NCI-H2196 (cell line): ENCODE results near the gene NOXO1.
"Not testable (repeated sequence)": the region's sequence is repeated elsewhere in the genome, so short reads cannot be mapped to it uniquely, and the experiment has no call there.

Experiments
- DNase-seq: peaks from one replicate; lab custom pipeline; 2025; ENCODE audit not compliant: unreplicated experiment; lab: John Stamatoyannopoulos, UW

Gene NOXO1

DNA sequence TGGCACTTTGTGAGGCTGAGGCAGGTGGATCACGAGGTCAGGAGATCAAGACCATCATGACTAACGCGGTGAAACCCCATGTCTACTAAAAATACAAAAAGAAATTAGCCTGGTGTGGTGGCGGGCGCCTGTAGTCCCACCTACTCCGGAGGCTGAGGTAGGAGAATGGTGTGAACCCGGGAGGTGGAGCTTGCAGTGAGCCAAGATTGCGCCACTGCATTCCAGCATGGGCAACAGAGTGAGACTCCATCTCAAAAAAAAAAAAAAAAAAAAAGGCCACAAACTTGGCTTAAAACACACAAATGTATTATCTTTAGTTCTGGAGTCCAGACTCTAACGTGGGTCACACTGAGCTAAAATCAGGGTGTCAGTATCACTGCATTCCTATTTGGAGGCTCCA lies 30.5 kb upstream of the NOXO1 start:
- not testable (repeated sequence) for DNase-seq

DNA sequence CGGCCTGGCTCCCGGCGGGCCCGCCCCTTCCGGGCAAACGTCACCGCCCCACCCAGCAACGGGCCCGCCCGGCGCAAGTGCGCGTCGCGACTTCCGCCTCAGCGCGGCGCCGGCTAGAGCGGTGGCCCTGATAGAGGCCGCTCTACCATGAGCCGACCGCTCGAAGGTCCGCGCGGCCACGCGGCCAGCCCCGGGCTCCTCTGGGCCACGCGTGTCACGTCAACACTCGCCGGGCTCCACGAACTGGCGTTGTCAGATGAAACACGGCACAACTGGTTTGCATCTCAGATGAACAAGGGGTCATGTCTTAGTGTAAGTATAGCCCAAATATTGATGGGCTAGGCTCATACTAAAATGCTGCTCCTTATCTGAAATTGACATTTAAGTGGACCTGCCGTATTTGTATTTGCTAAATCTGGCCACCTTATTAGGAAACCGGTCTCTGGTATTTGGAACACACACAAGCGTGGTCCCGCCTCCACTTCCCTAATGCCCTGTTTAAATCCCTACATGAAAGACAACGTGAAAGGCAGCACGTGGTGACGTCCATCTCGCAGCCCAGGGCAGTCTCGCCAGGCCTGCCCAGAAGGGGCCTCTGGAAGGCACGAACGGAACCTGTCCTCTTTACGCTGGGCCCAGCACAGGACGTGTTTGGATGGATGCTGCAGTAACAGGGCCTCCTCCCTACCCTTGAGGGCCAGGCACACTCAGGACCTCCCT lies 28.7 kb upstream of the NOXO1 start, which contains the start of gene ZNF598:
Gene ZNF598, minus strand, starts transcription at position 31 of the 720 bp plus-strand sequence.
- peak; percentile 87 for DNase-seq

DNA sequence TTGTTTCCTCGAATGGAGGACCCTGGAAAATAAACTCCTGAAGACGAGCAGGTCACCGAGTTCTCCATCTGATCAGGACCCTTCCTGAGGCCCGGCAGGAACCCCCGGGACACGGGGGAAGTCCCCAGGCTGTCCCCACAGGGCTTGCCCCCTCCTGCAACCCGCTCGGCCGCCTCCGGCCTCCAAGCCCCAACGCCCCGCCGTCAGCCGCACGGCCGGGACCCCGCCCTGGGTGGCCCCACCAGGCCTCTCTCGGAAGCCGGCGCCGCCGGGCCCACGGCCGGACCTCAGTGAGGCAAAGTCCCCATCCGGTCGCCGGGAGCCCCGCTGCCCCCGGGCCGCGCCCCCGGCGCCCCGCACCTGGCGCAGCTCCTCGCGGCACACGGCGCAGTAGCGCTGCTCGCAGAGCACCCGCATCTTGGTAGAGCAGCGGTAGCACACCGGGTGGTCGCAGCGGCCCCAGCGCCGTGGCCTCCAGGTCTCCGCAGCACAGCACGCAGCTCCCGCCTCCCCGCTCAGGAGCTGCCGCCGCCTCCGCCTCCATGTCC lies 28.0 kb upstream of the NOXO1 start:
- no peak for DNase-seq

DNA sequence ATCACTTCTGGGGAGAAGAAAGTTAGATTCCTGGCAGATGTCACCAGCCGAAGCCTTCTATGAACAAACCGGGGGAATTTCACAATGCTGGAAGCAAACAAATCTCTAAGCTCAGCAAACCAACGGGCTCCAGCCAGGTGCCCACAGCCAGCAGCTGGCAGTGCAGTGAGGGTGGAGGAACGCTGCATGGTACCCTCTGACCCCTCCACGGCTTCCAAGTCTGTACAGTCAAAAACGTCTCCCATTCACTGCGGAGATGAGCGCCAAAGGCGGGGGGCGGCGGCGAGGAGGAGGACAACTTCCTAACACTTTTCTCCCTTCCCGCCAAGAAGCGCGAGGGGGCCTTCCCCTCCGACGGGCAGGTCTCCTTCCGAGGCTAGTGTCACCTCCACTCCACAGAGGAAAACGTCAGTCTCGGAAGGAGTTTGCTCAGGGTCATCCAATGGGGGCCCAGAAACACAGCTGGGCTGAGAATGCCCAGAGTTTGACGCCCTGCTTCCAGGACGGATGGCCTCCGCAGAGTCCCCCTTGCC lies 27.4 kb upstream of the NOXO1 start:
- DNase-seq, result no peak

DNA sequence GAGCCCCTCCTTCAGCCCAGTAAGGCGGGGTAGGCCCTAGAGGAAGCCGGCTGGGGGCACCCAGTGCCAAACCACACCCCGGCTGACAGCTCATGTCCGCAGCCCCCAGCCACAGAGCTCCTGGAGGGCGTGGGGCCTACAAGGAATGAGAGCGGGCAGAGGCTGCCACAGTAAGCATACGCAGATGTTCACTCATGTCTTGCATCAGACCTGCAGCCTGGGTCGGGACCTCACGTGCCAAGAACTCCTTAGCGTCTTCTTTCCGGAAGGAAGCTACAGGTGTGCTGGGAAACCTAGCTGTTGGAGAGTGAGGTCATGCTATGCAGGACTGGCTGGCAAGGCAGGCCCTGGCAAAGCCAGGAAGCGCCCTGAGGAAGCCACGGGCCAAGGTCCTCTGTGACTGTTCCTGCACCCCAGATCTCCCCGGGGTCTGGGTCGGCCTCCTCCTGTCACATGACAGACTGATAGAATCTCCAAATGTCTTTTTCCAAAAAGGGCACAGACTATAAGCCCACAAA lies 26.8 kb upstream of the NOXO1 start:
- DNase-seq, result peak; percentile 79

DNA sequence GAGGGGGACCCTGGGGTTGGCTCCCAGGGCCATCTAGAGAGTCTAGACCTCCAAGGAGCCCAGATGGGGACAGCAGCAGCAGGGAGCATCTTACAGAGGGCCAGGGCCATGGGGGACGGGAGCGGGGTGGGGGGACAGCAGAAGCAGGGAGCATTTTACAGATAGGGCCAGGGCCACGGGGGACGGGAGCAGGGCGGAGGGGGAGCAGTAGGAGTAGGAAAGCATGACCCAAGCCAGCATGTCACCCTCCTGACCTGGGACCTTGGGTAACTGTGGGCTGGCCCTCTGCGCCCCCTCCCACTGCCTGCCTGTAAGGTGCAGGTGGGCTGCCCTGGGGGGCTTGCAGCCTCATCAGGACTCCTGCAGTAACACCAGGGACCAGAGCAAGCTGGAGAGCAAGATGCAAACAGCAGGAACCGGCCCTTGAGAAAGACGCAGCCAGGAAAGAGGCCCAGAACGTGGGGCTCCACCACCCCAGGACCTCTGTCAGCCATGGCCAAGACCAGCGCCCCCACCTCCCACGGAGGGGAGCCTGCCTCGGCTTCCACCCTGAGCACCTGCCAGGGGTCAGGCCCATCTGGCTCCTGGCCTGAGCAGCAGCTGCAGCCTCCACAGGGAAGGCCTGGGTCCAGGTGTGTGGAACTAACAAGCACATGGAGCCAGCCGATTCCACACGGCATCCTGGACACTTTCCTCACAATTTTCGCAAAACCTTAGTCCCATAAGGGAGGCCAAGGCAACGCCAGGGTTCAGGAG lies 26.0 kb upstream of the NOXO1 start:
- no peak for DNase-seq

DNA sequence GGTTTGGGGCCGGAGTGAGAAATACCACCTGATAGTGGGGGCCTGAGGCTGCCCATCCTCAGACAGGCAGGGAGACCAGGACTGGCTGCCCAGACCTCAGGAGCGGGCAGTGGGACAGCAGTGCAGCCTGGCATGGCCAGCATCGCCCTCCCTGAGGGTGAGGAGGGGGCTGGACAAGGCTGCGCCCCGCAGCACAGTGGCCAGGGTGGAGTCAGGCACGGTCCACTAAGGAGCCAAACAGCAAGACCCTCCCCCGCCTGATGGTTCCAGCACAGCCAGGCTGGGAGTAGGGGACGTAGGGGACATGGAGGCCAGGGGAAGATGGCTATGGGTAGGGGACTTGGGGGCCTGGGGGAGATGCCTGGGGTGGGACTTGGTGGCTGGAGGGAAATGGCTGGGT lies 25.0 kb upstream of the NOXO1 start:
- no peak for DNase-seq

DNA sequence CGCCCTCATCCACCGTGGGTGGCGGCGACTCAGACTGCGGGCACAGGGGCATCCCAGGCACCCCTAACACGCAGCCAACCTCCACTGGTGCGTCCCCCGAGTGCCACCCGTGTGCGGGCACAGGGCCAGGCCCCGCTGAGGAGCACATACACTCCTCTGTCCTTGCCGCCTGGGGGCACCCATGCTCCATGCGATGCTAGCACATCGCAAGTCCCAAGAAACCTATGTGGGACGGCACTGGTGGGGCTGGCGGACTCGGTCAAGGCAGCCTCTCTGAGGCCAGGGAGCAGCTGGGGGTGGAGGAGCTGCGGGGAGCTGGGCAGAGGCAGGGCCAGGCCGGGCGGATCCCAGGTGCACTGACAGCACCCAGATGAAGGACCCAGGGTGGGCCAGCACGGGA lies 24.4 kb upstream of the NOXO1 start:
- DNase-seq, result no peak

DNA sequence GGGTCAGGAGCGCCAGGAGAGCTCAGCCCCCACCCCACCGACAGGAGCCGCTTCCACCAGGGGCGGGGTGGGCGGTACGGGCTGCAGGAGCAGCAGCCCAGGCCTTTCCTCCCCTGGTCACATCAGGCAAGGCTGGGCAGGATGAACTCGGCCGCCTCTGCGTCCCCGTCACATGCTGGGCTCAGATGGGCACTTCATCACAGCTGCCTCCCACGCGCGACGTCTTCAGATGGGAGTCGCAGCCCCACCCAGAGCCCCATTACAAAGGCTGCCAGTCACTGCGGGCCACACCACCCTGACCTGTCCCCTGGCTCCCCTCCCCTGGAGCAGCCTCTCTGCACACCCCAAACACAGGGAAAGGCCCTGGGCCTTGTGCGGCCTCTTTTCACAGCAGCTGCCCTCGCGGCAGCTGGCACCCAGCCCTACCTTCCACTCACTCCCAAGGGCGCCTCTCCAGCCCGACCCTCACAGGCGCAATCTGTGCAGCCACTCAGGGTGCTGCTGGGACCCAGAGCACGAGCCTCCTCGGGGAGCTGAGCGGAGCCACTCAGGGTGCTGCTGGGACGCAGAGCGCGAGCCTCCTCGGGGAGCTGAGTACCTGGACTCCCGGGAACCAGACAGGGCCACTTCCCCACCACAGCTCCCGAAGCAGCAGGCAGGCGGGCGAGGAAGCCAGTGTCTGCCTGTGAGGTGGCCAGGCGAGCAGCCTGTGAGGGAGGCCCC lies 23.7 kb upstream of the NOXO1 start:
- peak; percentile 31 for DNase-seq

DNA sequence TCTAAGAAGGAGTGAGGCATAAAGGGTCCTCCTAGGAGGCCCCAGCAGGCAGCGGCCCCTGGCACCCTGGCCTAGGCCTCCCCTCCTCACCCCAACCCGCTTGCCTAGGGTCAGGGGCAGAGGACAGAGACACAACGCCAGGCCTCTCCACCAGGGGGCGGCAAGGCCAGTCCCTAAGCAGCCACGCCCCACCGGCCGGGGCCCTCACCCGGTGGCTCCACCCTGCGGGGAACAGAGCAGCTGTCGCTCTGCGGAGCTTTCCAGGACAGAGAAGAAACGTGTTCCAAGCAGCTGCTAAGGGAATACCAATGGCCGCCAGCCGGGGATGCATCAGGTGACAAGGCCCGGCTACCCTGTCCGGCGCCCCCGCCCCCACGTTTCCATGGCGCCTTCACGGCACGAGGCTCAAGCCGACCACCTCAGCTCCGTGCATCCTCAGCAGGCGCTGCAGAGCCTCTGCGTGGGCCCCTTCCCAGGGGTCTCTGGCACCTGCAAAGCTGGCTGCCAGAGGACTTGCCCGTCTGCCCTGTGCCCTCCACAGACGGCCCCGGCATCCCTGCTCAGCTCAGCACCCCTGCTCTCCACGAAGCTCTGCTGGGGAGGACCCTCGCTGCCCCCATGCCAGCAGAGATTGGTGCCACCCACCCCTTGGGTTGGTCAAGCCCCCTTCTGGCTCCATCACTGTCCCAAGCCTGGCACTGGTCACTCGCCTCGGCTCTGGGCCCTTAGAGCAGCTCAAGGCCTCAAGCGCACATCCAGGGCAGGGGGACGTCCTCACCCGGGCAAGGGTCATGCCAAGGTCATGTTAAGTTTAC lies 22.8 kb upstream of the NOXO1 start:
- DNase-seq, result peak; percentile 96

DNA sequence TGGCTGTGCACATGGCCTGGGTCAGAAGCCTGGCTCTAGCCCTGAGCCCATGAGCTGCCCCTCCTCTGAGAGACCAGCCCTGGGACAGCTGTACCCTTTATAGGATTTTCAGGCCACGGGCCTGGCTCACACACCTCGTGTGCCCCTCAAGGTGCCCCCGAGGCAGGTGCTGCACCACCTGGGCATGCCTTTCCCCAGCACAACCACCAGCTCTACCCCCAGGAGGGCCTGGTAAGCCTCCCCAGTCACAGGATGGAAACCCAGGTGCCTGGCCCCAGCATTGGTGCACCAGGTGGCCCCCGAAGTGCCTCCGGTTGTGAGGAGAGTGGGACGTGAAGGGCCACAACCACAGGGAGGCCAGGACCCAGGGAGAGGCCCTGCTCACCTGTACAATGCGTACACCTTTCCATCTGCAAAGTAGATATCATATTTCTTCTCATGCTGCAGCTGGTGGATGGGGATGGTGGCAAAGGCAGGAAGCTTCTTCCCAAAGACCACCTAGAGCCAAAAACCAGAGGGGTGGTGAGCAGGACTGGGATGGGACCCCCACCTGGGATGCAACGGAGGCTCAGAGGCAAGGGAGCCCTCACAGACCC lies 22.1 kb upstream of the NOXO1 start:
- no peak for DNase-seq

DNA sequence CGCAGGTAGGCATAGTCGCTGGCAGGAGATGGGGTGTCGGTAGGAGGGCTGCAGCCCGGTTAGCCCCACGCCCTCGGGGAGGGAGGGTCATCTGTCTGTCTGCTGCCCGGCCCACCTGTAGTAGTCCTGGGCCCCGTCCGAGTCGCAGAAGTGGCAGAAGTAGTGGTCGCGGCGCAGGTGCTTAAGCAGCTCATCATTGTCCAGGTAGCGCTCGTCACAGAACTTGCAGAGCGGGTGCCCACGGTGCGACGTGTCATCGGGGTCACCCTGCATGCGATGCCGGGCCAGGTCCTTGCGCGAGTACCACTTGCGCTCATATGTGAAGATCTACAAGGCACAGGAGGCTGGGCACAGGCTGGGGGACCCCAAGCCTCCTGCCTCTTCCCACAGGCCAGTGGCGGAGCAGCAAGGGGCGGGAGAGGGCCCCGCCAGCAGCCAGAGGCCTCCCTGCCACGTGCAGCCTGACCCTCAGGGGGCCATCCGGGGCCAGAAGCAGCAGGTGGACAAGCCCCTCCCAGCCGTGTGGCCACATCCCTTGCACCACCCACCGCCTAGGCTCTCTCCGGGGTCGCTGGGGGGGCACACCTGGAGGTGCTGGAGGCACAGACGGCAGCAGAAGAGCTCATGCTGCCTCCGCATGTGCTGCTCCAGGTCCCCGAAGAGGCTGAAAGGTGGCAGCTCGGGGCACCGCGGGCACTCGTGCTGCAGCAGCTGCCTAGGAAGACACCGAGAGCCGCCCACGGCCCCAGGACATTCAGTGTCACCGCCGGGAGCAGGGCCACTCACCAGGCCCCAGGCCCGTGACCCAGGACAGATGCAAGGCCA lies 21.3 kb upstream of the NOXO1 start:
- no peak for DNase-seq

DNA sequence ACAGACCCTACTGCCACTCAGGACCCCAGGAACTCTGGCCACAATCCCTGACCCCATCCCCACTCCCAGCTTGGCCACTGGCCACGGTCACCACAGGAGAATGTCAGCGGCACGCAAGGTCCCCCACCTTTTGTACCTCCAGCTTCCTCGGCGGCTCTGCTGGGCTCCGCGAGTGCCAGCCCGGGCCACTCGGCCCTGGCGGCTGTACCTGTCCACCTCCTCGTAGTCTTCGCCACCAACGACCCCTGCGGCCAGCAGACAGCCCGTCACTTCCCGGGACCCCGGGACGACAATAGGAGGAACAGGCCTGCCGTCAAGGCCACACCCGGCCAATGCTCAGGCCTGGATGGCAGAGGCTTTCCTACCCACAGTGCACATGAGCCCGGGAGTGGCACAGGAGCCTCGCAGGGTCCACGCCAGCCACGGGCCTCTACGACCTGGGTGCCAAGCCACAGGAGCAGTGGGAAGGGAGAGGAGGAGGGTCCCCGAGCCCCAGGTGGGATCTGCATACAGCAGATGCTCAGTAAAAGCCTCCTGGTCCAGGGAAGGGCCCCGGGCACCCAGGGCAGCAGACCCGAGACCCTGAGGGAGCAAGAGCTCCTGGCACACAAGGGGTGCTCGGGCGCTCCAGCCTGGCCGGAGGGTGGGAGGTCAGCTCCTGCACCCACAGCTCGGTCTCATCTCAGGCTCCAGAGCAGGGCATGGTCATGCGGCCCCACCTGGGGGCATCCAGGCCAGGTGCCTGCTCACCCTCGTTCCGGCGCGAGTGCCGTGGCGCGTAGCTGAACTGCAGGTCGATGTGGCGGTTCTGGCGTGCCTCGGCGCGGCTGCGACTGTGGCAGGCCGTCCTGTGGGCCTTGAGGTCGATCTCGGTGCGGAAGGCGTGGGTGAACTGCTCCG lies 20.4 kb upstream of the NOXO1 start:
- DNase-seq, result no peak

DNA sequence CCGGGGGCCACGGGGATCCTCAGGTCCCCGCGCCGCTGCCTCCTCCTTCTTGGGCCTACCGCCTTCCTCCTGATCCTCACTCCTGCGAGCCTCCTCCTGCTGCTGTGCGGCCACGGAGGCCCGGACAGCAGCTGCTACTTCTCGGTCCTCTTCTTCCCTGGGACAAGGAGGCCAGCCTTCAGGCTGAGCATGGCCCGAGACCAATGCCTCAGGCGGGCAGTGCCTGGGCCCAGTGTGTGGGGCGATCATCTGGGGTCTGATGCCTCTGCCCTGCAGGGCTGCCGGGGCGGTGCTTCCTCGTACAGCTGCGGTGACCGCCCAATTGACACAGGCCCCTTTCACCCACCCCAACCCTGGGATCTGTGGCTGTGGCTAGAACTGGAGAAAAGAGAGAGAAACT lies 19.8 kb upstream of the NOXO1 start:
- DNase-seq, result no peak

DNA sequence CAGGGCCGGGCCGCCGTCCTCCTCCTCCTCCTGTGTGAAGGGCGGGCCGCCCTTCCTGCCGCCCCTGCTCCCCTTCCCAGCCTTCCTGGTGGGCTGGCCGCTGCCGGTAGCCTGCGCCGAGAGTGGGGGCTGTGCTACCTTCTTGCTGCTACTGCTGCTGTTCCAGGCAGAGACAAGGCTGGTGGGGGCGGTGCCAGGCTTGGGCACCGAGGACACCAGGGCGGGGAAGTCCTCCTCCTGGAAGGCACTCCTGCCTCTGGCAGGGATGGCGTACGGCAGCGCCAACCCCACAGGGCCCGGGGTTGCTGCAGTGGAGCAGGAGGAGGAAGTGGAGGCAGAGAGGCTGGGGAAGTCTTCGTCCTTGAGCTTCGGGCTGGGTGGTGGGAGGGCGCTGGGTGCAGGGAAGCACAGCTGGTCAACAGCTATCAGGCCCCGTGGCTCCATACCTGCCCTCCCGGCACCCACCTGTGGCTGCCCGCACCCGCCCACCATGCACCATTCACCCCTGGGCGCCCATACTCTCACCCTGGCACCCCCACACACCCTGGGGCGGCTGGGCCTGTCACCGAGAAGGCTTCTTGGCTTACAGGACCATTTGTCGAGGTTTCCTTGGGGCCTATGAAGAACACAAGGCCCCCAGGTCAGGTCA lies 18.7 kb upstream of the NOXO1 start:
- DNase-seq, result no peak

DNA sequence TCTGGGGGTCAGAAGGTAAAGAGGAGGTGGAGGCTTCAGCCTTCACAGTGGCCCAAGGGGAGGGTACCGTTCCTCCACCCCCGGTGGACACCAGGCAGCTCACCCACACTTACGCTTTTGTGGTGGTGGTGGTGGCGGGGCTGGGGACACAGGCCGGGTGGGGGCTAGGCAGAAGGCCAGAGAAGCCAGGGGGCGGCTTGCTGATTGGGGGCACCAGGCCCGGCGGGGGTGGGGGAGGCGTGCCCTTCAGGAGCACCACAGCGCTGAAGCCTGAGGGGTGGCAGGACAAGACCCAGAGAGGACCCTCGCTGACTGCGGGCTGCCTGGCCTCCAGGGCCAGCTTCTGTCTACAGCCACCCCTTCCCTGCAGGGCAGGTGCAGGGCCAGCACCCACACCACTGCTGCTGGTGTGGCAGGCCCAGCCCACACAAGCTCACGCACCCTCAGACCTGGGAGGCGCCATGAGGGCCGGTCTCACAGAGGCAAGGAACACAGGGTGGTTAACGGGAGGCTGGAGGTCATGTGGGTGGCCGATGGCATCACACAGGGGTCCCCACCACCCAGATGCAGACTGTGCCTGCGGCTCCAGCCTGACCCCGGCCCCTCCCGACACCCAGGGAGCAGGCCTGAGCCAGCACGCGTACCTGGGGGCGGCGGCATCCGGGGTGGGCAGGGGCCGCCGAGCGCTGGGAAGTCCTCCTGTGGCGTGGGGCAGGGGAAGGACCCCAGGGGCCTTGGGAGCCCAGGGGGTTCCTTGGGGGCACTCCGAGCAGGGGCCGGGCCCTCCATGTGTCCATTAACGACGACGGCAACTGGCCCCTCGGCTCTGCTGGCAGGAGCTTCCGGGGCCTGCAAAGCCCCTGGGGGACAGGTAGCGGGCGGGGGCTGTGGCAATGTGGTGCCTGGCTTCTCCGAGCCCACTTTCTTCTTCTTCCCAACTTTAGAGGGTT lies 17.9 kb upstream of the NOXO1 start:
- no peak for DNase-seq
